GM19193 (cell line): ENCODE results near the gene ALG1.

Source experiments
- POLR2A ChIP-seq: IDR thresholded peaks from 4 replicates; pipeline ENCODE4 v1.6.1; 2011; ENCODE audit not compliant: insufficient read depth, insufficient read length; ENCODE audit errors: extremely low read depth

Gene ALG1, protein sequence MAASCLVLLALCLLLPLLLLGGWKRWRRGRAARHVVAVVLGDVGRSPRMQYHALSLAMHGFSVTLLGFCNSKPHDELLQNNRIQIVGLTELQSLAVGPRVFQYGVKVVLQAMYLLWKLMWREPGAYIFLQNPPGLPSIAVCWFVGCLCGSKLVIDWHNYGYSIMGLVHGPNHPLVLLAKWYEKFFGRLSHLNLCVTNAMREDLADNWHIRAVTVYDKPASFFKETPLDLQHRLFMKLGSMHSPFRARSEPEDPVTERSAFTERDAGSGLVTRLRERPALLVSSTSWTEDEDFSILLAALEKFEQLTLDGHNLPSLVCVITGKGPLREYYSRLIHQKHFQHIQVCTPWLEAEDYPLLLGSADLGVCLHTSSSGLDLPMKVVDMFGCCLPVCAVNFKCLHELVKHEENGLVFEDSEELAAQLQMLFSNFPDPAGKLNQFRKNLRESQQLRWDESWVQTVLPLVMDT

DNA sequence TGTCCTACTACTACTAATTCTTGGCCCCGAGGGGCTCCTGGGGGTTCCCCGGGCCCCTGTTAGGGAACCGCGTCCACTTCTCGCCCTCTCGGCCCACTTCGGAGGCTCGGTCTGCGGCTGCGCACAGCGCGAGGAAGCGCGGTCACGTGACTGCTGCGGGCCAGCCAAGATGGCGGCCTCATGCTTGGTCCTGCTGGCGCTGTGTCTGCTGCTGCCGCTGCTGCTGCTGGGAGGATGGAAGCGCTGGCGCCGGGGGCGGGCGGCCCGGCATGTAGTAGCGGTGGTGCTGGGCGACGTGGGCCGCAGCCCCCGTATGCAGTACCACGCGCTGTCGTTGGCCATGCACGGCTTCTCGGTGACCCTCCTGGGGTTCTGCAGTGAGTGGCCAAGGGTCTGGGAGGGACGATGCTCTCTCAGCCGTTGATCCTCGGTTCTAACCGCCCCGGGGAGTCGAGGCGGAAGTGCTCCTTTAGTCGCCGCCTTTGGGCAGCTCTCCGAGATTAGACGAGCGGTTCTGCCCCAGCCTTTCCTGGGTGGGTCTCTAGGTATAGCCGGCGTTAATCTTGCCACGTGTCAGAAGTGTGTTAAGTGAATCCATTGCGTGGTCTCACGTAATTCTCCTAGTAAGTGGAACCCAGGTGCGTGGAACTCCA is at the start of gene ALG1:
Gene ALG1 (plus strand): TSS at position 163 of the 653 bp plus-strand sequence. CDS start 7 bp downstream, at position 170.
- peak; percentile 98 for TF ChIP-seq POLR2A

DNA sequence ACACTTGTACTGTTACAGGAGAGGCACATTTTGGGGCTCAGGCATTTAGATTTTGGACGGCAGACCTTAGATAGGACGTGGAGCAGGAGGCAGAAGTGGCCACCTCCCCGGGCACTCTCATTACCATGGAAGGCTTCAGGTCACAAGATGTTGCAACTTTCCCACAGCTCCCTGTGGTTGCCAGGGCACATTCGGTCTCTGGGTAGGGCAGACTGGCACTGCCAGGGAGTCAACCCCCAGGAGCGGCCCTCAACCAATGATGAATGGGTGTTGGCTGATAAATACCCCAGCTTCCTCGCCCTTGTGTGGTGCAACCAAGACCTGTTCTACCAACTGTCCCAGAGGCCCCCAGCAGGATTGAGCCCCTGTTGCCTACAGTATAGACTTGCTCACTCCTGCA is 49.1 kb upstream of the ALG1 start:
- no peak for TF ChIP-seq POLR2A

DNA sequence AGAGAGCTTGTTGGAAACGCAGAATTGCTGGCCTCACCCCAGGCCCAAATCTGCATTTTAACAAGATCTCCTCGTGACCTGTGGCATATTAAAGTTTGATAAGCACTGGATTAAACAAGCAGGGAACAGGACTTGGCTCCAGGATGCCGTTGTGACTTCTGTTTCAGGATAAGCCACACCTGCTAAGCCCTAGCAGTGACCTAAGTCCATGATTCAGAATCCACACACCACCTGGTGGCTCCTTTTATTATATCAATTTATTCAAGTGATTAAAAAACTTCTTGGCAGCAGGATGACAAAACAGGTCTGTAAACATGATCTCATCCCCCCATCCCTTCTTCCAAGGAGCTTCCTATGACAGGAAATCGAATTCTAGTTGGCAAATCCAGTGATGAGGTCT is 47.0 kb upstream of the ALG1 start:
- no peak for TF ChIP-seq POLR2A

DNA sequence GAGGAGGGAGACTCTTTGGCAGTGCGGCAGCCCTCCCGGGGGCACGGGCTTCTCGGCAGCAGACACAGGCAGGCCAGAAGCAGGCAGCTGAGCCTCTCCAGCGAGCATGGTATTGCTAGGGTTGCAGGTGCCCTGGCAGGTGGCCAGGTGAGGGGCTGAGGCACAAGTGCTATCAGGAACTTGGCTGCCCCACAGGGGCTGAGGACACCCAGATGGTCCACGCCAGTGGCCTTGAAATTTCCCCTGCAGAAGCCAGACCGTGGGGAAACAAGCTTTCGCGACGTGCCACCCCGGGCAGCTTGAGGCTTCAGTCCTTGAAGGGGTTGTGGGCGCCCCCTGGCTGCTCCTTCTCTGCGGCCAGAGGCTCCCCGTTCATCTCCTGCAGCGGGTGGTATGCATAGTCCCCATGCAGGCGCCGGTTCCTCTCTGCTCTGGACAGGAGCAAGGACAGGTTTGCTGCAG is 46.4 kb upstream of the ALG1 start:
- TF ChIP-seq POLR2A = no peak

DNA sequence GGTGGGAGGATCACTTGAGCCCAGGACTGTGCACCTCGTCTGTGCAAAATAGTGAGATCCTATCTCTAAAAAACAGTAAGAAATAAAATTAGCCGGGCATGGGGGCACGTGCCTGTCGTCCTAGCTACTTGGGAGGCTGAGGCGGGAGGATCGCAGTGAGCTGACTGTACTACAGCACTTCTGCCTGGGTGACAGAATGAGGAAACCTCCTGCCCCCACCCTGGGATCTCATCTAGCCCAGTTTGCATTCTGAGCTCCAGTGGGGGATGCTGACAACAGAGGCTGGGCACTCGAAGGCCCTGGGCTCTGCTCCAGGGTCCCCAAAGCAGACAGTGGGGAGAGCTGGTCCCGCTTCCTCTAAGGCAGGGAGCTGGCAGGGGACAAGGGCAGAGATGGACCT is 45.0 kb upstream of the ALG1 start:
- TF ChIP-seq POLR2A = no peak

DNA sequence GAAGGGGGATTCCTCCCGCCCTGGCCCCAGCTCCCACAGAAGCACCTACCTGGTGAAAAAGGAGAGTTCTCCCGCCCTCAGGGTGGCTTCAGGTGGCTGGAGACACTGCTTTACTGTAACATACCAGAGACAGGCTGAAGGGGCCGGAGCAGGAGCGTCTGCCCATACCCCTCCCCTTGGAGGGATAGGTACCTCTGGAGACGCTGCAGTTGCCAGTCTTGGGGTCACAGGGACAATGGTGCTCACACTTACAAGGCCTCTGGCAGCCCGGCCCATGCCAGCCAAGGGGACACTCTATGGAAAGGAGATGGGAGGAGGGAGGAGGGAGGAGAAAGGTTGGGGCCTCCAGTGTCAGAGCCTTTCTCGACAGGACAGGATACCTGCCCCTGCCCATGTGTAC is 44.6 kb upstream of the ALG1 start:
- TF ChIP-seq POLR2A = no peak

DNA sequence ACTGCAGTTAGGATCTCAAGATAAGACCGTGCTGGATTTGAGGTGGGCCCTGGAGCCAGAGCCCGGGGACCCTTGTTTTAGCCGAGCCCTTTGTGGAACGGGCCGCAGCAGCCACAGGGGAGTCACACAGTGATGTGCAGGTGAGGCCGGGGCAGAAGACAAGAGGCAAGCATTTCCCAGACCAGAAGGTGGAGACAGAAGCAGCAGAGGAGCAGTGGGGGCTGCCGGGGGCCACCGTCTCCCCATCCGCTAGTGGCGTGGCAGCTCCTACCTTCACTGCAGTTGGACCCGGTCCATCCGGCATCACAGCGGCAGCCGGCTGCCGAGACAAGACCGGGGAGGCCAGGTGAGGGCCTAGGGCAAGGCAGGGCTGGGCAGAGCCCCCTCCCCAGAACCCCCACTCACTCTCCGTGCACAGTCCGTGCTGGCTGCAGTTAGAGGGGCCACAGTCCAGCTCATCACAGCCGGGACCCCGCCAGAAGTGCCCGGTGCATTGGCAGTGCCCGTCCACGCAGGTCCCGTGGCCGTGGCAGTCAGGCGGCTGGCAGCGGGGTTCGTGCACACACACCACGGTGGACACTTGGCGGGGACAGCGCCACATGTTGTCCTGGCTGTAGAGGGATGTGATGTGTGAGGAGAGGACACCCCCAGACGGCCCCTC is 43.9 kb upstream of the ALG1 start:
- TF ChIP-seq POLR2A = no peak

DNA sequence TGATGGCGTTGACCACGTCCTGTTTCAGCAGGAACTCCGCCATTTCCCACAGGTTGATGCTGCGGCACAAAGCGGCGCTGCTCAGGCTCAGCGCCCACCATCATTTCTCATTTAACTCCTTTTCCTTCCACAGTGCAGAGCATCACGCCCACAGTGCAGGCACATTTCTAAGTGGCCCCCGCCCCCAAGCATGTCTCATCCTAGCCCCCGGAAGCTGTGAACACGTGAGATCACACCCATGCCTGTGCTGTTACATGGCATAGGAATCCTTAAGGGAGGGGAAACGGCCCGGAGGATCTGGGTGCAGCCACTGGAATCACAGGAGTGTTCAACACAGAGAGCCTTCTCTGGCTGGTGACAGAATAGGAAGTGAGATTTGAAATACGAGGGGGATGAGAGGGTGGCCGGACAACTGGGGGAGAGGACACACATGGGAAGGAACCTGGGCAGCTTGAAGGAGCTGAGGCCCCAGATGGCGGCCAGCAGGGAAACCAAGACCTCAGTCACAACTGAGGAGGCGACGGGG is 42.6 kb upstream of the ALG1 start:
- no peak for TF ChIP-seq POLR2A

DNA sequence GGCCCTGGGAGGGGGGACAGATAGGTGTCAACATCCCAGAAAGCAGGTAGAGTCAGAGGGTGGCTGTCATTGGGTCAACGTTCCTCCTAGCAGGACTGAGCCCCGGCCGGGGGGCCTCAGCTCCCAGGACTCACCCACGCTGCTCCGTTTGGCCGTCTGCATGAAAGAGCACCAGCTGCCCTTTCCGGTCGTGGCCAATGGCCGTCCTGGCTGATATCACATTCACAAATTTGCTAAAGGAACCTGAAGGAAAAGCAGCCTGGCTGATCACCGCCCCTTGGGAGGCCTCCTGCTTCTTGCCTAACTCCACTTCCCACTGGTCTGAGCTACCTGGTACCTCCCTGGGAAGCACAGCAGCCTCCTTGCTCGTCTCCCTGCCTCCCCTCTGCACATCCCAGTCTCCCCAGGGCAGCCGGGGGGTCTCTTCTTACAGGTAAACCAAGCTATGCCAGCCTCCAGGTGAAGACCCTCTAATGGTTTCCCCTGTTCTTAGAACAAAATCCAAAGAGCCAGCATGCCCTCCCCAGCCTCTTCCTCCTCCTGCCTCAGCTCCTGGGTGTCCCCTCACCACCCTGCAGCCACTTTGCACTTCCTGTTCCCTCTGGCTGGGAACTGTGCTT is 41.3 kb upstream of the ALG1 start:
- no peak for TF ChIP-seq POLR2A

DNA sequence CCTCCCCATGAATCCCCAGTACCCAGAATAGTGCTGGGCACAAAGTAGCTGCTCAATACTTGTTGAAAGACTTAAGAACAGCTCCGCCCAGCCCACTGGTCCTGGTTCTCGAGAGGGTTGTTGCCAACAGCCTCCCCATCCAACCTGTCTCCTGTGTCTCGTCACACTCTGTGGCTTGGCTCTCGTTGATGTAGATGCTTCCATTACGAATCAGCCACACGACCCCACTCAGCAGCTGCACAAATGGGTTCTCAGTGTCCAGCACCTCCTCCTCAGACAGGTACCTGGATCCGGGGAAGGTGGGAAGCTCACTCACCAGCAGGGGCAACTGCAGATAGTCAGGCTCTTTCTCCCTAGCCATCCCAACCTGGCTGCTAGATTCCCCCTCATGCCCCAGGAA is 40.0 kb upstream of the ALG1 start:
- TF ChIP-seq POLR2A = no peak

DNA sequence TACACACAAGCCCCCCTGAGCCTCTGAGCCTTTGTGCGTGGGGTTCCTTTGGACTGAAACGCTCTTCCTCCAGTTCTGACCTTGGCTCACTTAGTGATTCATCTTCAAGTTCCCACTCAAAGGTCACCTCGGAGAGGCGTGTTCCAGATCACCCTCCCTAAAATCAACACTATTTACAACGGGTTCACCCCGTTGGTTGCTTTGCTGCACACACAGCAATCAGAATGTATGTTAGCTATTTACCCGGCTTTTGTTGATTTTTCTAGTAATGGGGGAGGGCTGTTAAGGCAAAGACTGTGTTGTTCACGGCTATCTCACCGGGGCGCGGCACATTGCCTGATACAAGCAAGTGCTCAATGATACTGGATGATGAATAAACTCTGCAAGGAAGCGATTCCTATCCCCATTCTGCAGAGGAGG is 38.9 kb upstream of the ALG1 start:
- no peak for TF ChIP-seq POLR2A

DNA sequence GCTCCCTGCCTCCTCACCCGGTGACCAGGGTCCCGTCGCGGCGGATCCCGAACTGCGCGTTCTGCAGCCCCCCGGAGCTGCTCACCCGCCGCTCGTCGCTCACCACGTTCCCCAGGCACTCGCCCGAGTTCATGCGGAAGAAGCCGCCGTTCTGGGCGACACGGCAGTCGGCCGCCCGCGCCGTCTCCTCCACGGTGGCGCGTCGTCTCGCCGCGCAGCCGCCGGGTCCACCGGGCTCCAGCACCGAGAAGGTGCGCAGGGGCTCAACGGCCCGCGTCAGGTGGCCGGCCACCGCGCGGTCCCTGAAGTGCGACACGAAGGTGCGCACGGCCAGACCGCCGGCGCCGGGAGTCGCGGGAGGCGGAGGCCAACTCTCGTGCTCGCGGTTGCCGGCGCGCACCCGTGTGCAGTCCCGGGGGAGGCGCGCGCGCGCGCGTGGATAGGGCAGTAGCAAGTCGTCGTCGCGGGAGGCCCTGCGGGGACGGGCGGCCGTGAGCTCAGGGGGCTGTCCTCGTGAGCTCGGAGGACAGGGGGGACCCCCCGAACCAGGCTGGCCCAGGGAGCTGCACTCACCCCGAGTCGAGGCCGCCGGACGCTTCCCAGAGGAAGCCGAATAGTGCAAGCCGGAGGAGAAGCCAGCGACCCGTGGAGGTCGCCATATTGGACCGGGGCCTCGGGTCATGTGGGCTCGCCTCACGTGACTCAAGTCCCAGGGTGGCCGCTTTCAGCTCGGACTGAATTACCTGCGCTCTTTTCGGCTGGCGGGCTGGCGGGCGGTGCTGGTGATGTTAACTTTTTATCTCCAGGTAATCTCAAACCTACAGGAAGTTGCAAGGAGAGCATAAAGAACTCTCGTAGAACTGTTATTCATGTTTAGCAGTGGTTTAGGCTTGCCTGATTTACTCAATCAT is 38.1 kb upstream of the ALG1 start, which contains the start of gene NAGPA:
Gene NAGPA (minus strand): TSS at position 680 of the 911 bp plus-strand sequence. CDS start 21 bp downstream, at position 659.
- TF ChIP-seq POLR2A = peak; percentile 76

DNA sequence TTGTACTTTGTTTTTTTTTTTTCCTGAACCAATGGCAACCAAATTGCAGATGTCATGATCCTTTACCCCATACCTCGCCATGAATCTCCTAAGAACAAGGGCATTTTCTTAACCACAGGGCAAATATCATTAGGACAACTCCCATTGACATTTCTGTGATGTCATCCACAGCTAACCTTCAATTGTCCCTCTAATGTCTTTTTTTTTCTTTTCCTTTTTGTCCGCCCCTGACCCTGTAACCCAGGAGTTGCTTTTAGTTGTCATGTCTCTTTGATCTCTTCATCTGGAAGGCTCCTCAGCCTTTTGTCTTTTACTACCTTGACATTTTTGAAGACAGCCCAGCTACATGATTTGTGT is 37.5 kb upstream of the ALG1 start:
- TF ChIP-seq POLR2A = no peak

DNA sequence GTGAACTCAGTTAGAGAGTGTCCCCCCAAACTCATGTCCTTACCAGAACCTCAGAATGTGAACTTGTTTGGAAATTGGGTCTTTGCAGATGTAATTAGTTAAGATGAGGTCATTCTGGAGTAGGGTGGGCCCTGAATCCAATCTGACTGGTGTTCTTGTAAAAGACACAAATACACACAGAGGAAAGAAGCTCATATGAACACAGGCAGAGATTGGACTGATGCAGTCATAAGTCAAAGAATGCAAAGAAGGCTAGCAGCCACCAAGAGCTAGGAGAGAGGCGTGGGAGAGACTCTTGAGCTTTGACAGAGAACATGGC is 35.8 kb upstream of the ALG1 start:
- no peak for TF ChIP-seq POLR2A
